HG02763 (cell line): ENCODE data around the gene USP47.

Source experiments
- ATAC-seq: cut with Tn5 transposase; IDR thresholded peaks from one replicate; pipeline ENCODE4 v1.9.1; 2021; ENCODE audit warnings: mild to moderate bottlenecking, moderate library complexity; ENCODE audit not compliant: unreplicated experiment

The USP47 gene

GRCh38 chr11:11865449-11865848 is 23.7 kb downstream of the USP47 start:
- ATAC-seq, result no peak

GRCh38 chr11:11866203-11866602 is 24.4 kb downstream of the USP47 start:
- ATAC-seq, result no peak

GRCh38 chr11:11867720-11868119 is 25.9 kb downstream of the USP47 start:
- no peak for ATAC-seq

- ATAC-seq, result no peak
Observed at GRCh38 chr11:11871991-11872401, 30.2 kb downstream of the USP47 start.

- no peak for ATAC-seq
Observed at GRCh38 chr11:11876458-11876857, 34.7 kb downstream of the USP47 start.

GRCh38 chr11:11880179-11880578 is 38.4 kb downstream of the USP47 start:
- no peak for ATAC-seq

- ATAC-seq, result no peak
Observed at GRCh38 chr11:11882539-11882938, 40.8 kb downstream of the USP47 start.

- no peak for ATAC-seq
Observed at GRCh38 chr11:11884351-11884750, 42.6 kb downstream of the USP47 start.

- ATAC-seq, result peak; percentile 66
Observed at GRCh38 chr11:11884774-11885481, 43.2 kb downstream of the USP47 start.

GRCh38 chr11:11894486-11894885 is 52.7 kb downstream of the USP47 start:
- no peak for ATAC-seq

- ATAC-seq, result no peak
Observed at GRCh38 chr11:11895672-11896071, 53.9 kb downstream of the USP47 start.

- ATAC-seq, result no peak
Observed at GRCh38 chr11:11898648-11899047, 56.9 kb downstream of the USP47 start.

GRCh38 chr11:11899401-11899800 is 57.6 kb downstream of the USP47 start:
- no peak for ATAC-seq

GRCh38 chr11:11901929-11902328 is 60.2 kb downstream of the USP47 start:
- ATAC-seq, result no peak

- no peak for ATAC-seq
Observed at GRCh38 chr11:11909727-11910126, 68.0 kb downstream of the USP47 start.

GRCh38 chr11:11910541-11910940 is 68.8 kb downstream of the USP47 start:
- no peak for ATAC-seq

- ATAC-seq, result no peak
Observed at GRCh38 chr11:11913395-11913794, 71.6 kb downstream of the USP47 start.

GRCh38 chr11:11915625-11916024 is 73.9 kb downstream of the USP47 start:
- ATAC-seq, result no peak

- ATAC-seq, result no peak
Observed at GRCh38 chr11:11916981-11917399, 75.2 kb downstream of the USP47 start.

- no peak for ATAC-seq
Observed at GRCh38 chr11:11923828-11924227, 82.1 kb downstream of the USP47 start.

GRCh38 chr11:11929920-11930319 is 88.1 kb downstream of the USP47 start:
- ATAC-seq, result no peak

- no peak for ATAC-seq
Observed at GRCh38 chr11:11931461-11932055, 89.8 kb downstream of the USP47 start.

- ATAC-seq, result no peak
Observed at GRCh38 chr11:11935536-11935935, 93.8 kb downstream of the USP47 start.
